ENCODE data around the gene PCIF1.
A peak's percentile ranks its signal among the peaks of the same experiment; 100 is the strongest.
"Not testable (repeated sequence)": the region's sequence is repeated elsewhere in the genome, so short reads cannot be mapped to it uniquely, and the experiment has no call there.

Gene PCIF1

DNA sequence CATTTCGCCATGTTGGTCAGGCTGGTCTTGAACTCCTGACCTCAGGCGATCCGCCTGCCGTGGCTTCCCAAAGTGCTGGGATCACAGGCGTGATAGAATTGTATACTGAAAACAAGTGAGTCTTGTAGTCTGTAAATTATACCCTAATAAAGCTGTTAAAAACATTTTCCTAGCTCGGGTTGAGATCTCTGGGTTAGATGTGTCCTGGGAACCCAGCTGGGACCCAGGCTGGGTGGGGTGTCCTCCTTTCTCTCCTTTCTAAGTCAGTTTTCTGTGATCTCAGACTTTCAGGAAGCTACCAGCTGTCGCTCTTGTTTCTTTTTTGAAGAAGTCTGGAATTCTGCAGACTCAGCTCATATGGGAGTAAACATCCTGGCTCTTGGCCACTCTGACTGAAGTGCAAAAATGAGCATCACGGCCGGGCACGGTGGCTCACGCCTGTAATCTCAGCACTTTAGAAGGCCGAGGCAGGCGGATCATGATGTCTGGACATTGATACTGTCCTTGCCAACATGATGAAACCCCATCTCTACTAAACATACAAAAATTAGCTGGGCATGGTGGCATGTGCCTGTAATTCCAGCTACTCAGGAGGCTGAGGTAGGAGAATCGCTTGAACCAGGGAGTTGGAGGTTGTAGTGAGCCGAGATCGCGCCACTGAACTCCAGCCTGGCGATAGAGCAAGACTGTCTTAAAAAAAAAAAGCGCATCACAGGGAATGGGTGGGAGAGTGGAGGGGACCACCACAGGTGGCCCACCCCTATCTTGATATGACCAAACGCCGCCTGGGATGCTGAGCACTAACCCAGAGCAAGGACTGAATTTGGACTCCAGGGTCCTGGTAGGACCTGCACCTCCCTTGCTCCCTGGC, 9.9 kb upstream of the PCIF1 start:
- DNase-seq: no peak

- no peak for DNase-seq
Measured at GRCh38 chr20:45925821-45926506, 8.5 kb upstream of the PCIF1 start.

GRCh38 chr20:45926731-45927070, 7.8 kb upstream of the PCIF1 start:
- no peak for DNase-seq

GRCh38 chr20:45927071-45927878, 7.2 kb upstream of the PCIF1 start:
- DNase-seq: no peak

DNA sequence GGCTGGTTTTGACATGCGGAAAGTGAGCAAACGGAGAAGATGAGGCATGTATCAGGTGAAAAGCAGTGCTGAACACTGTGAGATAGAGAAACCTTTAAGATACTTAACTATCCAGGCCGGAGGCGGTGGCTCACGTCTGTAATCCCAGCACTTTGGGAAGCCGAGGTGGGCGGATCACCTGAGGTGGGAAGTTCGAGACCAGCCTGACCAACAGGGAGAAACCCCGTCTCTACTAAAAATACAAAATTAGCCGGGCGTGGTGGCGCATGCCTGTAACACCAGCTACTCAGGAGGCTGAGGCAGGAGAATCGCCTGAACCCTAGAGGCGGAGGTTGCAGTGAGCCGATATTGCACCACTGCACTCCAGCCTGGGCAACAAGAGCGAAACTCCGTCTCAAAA, 2.8 kb upstream of the PCIF1 start:
- DNase-seq: not testable (repeated sequence)

GRCh38 chr20:45933266-45934045, 1.0 kb upstream of the PCIF1 start:
- DNase-seq: peak in 4 of 5 experiments; percentile 29 to 78 (median 42)

- DNase-seq: peak in 2 of 5 experiments; percentile 22 to 47
Measured at GRCh38 chr20:45934046-45934585, 367 bp upstream of the PCIF1 start.

DNA sequence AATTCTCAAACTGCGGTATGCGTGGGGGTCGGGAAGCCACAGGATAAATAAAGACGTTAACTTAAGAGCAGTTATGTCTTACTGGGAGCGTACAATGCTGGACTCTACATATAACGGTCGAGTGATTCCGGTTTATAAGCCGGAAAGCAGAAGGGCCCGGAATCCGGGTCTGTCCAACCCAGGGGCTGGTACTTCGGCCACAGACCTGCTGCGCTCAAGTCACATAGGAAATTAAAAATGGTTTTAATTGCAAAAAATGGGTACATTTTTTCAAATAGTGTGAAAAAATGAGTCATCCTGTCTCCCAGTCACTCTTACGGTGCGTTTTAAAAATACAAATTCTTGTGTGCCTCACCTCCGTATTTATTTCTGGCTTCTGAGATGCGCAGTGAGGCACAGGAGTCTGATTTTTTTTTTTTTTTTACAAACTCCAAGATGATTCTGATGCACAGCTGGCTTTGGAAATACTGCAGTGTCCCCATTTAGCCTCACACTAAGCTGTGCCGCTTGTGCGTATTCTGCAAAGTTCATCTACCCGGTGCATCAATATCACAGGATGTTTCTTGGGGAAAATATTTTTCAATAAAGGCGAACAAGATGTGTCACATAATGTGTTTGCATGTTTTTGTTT, 1.0 kb downstream of the PCIF1 start:
- DNase-seq: peak in 1 of 5 experiments; percentile 66

- peak in 1 of 5 experiments; percentile 92 for DNase-seq
Measured at GRCh38 chr20:45937765-45938164, 3.3 kb downstream of the PCIF1 start.

DNA sequence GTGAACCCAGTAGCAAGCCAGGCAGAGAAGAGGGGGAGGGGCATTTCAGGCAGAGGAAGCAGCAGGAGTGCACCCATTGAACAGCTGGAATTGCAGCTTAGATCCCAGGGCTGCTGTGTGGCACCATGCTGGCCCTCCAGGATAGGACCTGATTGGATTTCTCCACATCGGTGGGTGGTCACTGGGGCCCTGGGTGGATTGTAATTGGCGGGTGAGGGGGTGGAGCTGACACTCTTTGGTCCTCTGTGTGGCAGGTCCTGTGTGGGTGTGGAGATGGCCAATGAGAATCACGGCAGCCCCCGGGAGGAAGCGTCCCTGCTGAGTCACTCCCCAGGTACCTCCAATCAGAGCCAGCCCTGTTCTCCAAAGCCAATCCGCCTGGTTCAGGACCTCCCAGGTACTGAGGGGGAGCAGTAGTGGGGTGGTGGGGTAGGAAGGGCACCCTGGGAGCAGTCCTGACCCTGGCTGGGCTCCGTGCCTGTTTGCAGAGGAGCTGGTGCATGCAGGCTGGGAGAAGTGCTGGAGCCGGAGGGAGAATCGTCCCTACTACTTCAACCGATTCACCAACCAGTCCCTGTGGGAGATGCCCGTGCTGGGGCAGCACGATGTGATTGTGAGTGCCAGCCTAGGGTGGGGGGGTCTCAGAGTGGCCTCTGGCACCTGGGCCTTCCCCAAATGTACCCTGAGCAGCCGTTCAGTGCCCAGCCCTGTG, 4.4 kb downstream of the PCIF1 start:
- DNase-seq: no peak

DNA sequence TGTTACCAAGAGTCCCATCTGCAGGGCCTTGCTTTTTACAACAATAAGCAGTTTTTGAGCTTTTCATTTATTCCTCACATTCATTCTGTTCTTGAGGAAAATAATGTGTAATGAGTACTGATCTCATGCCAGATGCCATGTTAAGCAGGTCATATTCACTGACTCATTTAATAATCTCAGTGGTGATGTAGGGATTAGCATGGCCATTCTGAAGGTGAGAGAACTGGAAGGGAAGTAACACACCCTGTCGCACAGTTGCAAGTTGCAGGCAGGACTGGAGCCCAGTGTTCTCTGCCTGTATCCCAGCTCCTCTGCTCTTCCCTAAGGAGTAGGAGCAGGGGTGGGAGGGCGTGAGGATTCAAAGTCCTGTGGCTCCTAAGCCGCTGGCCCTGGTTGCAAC, 5.6 kb downstream of the PCIF1 start:
- no peak for DNase-seq

DNA sequence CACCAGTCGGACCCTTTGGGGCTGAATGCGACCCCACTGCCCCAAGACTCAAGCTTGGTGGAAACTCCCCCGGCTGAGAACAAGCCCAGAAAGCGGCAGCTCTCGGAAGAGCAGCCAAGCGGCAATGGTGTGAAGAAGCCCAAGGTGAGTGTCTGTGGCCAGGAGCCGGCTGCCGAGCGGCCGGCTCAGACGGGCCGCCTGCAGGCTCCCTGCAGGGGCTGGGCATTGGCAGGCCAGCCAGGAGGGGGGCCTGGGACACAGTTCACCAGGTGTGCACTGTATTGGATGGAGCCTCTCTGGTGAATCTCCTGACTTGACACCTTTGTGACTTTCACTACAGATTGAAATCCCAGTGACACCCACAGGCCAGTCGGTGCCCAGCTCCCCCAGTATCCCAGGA, 6.0 kb downstream of the PCIF1 start:
- DNase-seq: no peak

GRCh38 chr20:45943613-45944012, 9.1 kb downstream of the PCIF1 start:
- no peak for DNase-seq

GRCh38 chr20:45944151-45944964, 9.9 kb downstream of the PCIF1 start:
- DNase-seq: peak in 1 of 5 experiments; percentile 66

DNA sequence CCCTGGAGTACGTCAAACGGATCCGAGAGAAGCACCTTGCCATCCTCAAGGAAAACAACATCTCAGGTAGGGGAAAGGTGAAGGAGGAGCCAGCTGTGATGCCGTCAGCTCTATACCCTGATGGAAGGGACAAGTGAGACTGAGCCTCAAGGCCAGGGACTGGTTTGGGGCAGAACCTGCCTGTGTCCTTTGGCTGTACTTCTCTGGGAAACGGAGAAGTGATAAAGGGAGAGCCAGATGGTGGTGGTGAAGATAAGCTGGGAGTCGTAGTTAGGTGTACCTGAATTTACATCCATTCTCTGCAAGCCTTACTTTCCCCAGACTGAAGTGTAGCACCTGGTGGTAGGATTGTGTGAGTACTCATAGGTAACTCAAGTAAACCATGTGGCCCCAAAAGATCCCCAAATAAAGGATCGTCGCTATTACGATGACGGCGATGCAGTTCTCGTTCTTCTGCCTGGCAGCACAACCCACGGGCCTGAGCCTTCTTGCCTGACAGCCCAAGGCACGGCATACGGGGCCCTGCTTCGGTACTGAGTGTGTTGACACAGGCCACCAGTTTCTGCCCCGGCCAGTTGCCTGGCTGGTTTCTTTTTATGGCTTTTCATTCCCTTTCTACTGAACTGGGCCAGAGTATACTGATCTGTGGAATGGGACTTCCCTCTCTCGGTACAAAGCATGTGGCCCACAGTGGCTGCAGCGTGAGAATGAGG, 10.6 kb downstream of the PCIF1 start:
- DNase-seq: no peak

DNA sequence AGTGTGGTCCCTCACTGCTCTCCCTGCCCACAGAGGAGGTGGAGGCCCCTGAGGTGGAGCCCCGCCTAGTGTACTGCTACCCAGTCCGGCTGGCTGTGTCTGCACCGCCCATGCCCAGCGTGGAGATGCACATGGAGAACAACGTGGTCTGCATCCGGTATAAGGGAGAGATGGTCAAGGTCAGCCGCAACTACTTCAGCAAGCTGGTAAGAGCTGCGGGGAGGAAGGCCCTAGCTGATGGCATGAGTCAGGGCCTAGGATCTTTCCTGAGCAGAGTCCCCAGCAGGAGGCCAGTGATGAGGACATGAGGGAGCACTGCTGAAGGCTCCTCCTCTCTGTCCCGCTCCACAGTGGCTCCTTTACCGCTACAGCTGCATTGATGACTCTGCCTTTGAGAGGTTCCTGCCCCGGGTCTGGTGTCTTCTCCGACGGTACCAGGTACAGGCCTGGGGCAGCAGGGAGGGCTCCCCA, 11.2 kb downstream of the PCIF1 start:
- DNase-seq: no peak

- DNase-seq: peak in 2 of 5 experiments; percentile 67 to 71
Measured at GRCh38 chr20:45946149-45946970, 11.9 kb downstream of the PCIF1 start.

All from T-helper 2 cell (primary cell).